ENCODE data around the gene VAMP1. TPM values are rescaled to one million over a fixed set of nuclear protein-coding genes. Genes with fewer than 3 reads are reported as not detected.

The VAMP1 gene, protein sequence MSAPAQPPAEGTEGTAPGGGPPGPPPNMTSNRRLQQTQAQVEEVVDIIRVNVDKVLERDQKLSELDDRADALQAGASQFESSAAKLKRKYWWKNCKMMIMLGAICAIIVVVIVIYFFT
- 1.6 and 2.1 TPM in 2 replicates for total RNA-seq

DNA sequence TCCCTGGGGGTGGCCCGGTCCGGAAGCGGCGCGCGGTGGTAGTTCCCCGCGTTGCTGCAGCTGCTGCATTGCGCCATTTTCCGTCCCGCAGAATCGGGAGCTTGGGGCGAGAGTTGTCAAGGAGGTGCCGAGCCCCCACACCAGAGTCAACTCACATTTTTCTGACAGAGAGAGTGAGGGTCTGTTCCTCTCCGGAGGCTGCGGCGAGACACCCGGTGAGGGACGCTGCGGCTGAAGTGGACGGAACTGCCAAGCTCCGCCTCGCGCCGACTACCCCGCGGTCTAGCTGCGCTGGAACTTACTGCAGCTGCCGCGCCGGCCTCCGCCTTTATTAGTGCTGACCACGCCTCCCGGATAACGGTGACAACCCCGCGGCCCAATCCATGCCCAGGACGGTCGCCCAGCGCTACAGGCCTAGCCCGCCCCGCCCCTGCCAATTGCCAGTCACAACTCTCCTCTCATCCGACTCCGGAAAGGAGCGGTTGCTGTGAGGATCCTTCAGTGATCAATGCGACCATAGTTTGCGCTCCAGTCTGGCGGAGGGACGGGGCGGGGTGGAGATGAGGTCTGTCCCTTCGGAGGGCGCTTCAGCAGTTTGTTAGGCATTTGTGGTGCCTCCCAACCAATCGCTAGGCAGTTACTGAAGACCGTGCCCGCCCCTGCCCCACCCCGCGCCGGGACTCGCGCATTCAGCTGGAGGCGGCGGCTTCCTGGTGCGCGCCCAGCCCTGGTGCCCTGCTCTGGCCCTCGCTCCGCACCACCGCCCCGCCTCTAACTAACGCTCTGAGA lies at the start of gene VAMP1:
VAMP1 (minus strand) TSS at position 303 of the 789 bp plus-strand sequence; CDS start at position 157, 146 bp downstream.

DNA sequence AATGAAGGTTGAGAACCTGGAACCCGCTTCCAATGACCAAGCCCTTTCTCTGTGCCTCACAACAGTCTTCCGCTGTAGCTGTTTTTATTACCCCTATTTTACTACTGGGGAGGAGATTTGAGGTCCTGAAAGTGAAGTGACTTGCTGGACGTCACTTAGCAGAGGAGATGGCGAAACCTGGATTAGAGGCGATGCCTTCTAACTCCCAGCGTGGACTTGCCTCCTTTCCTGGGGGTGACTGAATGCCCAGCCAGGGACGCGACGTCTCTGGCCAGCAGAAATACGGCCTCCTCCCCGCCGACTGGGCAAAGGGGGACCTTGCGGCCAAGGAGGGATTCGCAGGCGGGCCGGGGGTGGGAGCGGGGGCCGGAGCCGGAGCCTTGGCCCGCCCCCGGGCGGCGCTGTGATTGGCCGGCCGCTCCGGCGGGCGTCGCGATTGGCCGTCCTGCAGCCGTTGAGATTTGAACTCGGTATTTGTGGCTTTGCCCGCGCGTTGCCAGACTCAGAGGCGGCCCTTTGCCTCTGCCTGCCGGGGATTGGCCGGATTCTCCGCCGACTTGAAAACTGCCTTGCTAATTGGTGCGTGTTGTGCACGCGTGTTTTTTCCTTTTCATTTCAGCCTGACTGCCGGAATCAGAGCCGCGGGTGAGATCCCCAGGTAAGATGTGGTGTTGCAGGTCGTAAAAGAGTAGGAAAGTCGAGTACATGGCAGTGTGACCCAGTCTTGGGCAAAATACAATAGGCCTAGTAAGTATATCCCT lies 23.2 kb upstream of the VAMP1 start, which contains the start of gene NCAPD2:
NCAPD2 (plus strand) TSS at position 606 of the 761 bp plus-strand sequence. CDS start 997 bp downstream, outside the sequence.

DNA sequence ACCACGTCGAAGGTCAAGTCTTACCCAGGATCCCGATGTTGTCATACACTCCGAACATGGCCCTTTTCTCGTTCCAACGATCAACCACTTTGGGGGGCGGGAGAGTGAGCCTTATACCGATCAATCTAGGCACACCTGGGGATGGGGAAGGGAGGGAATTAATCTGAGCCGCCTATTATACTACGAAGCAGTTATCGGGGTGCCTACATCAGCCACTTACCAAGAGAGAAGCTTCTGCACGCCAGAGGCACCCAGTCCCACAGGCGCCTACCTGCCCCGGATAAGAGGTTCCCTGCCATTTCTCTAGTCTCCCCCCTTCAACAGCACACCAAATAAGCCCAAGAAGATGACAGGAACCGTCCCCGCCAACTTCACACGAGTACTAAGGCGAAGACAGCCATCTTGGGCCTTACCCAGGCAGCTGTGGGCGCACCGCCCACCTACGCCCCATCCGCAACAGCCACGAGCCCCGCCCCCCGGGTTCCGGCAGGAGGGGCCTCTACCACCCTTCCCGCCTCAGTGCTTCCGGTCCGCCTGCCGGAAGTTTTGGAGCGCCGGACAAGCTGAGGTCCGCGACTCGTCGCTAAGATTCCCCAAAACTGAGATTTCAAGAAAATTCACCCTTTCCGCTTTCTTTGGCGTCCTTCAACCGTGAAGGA lies 22.5 kb upstream of the VAMP1 start, which contains the start of gene MRPL51:
MRPL51 (minus strand) TSS at position 425 of the 659 bp plus-strand sequence; CDS start at position 299, 126 bp downstream.

DNA sequence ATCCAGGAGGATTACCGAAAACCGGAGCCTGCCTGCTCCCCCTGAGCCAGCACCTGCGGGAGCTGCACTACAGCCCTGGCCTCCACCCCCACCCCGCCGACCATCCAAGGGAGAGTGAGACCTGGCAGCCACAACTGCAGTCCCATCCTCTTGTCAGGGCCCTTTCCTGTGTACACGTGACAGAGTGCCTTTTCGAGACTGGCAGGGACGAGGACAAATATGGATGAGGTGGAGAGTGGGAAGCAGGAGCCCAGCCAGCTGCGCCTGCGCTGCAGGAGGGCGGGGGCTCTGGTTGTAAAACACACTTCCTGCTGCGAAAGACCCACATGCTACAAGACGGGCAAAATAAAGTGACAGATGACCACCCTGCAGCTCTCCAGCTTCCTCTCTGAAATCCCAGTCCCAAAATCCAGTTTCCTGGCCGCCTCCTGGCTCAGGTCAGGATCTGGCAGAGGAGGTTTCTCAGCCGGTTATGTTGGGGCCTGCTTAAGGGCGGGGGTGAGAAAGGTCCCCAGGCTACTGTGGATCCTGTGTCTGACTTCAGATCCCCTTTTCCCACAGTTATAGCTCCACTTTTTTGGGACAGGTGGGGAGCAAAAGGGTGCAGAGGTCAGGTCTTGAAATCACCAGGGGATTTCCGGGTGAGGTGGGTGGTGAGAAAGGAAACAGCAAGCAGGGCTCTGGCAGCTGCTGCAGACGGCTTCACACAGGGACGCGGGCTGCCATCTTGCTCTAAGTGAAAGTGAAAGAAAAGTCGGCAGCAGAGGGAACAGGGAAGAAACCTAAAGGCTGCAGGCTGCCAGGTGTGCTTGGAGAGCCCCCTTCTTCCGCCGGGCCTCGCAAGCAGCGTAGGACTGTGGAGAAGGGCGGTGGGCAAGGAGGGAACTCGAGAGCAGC lies 18.9 kb downstream of the VAMP1 start, which contains the start of gene TAPBPL:
TAPBPL (plus strand) TSS at position 695 of the 897 bp plus-strand sequence. CDS start 207 bp downstream, outside the sequence.

GRCh38 chr12:6444704-6445688 lies 25.5 kb downstream of the VAMP1 start, which contains the start of gene CD27:
TSS of gene CD27 (plus strand) at chr12:6444955. CDS start at chr12:6445096, 141 bp downstream.

Other genes starting within 250 kb of the VAMP1 start
- 15.4 and 32.5 TPM in 2 replicates for gene PLEKHG6, start 160.0 kb downstream of the VAMP1 start, total RNA-seq
- 51.6 and 110 TPM in 2 replicates for gene TNFRSF1A, start 128.6 kb downstream of the VAMP1 start, total RNA-seq
- gene SCNN1A, start 95.1 kb downstream of the VAMP1 start, total RNA-seq = 9.6 and 76.7 TPM in 2 replicates
- gene LTBR, start 86.5 kb downstream of the VAMP1 start, total RNA-seq = 60.1 and 95.4 TPM in 2 replicates
- not detected in 2 replicates for gene CD27, start 25.7 kb downstream of the VAMP1 start, total RNA-seq
- gene TAPBPL, start 18.6 kb downstream of the VAMP1 start, total RNA-seq = 2.4 and 18.9 TPM in 2 replicates
- gene MRPL51, start 22.6 kb upstream of the VAMP1 start, total RNA-seq = 85.8 and 94.7 TPM in 2 replicates
- gene NCAPD2, start 23.4 kb upstream of the VAMP1 start, total RNA-seq = 27.3 and 29.9 TPM in 2 replicates
- gene GAPDH, start 63.8 kb upstream of the VAMP1 start, total RNA-seq = 4,821 and 5,284 TPM in 2 replicates
- 0.34 and 0.71 TPM in 2 replicates for gene IFFO1, start 85.4 kb upstream of the VAMP1 start, total RNA-seq
- gene NOP2, start 97.6 kb upstream of the VAMP1 start, total RNA-seq = 37.3 and 45.6 TPM in 2 replicates
- 132 and 213 TPM in 2 replicates for gene CHD4, start 136.7 kb upstream of the VAMP1 start, total RNA-seq
- gene LPAR5, start 165.3 kb upstream of the VAMP1 start, total RNA-seq = 2.7 and 5.1 TPM in 2 replicates
- 0.34 and 0.50 TPM in 2 replicates for gene ACRBP, start 176.8 kb upstream of the VAMP1 start, total RNA-seq
- gene ING4, start 192.4 kb upstream of the VAMP1 start, total RNA-seq = 11.6 and 24.5 TPM in 2 replicates
- 7.2 and 17.5 TPM in 2 replicates for gene ZNF384, start 218.7 kb upstream of the VAMP1 start, total RNA-seq
- not detected in 2 replicates for gene PIANP, start 230.1 kb upstream of the VAMP1 start, total RNA-seq

All from nasal cavity respiratory epithelium epithelial cell of viscerocranial mucosa (primary cell).